SK-N-SH treated with all-trans-retinoic acid at 6 μM for 48 hours (cell line): Measurements from ENCODE around the gene MTUS2.

Experiments used
- BACH2 ChIP-seq: fragments of 250-450 bp; sonication (Bioruptor Pico); IDR thresholded peaks from 2 replicates; pipeline ENCODE4 v1.9.0; 2021; ENCODE audit warnings: mild to moderate bottlenecking, borderline replicate concordance
- CSDC2 ChIP-seq: fragments of 250-450 bp; sonication (Bioruptor Pico); IDR thresholded peaks from 2 replicates; pipeline ENCODE4 v1.5.0; 2020; ENCODE audit warnings: mild to moderate bottlenecking, moderate library complexity
- CSRNP3 ChIP-seq: fragments of 250-450 bp; sonication (Bioruptor Pico); IDR thresholded peaks from 2 replicates; pipeline ENCODE4 v1.5.1; 2021; ENCODE audit warnings: mild to moderate bottlenecking, moderate library complexity
- OSR1 ChIP-seq: fragments of 250-450 bp; sonication (Bioruptor Pico); IDR thresholded peaks from 2 replicates; pipeline ENCODE4 v1.8.0; 2022; ENCODE audit warnings: moderate library complexity, mild to moderate bottlenecking, inconsistent platforms
- PATZ1 ChIP-seq: fragments of 250-450 bp; sonication (Bioruptor Pico); IDR thresholded peaks from 2 replicates; pipeline ENCODE4 v1.8.0; 2020; ENCODE audit warnings: mild to moderate bottlenecking, moderate library complexity, borderline replicate concordance
- POU6F1 ChIP-seq: fragments of 250-450 bp; sonication (Bioruptor Pico); IDR thresholded peaks from 2 replicates; pipeline ENCODE4 v1.8.0; 2021; ENCODE audit warnings: low read depth, mild to moderate bottlenecking, moderate library complexity, borderline replicate concordance
- RARB ChIP-seq: fragments of 250-450 bp; sonication (Bioruptor Pico); IDR thresholded peaks from 2 replicates; pipeline ENCODE4 v1.8.0; 2021; ENCODE audit warnings: mild to moderate bottlenecking, moderate library complexity
- SNAI2 ChIP-seq: fragments of 250-450 bp; sonication (Bioruptor Pico); IDR thresholded peaks from 2 replicates; pipeline ENCODE4 v1.5.0; 2020; ENCODE audit warnings: mild to moderate bottlenecking, moderate library complexity
- TCF4 ChIP-seq: fragments of 250-450 bp; sonication (Bioruptor Pico); IDR thresholded peaks from 2 replicates; pipeline ENCODE4 v1.8.0; 2021; ENCODE audit warnings: mild to moderate bottlenecking, moderate library complexity, borderline replicate concordance
- TOX ChIP-seq: fragments of 250-450 bp; sonication (Bioruptor Pico); IDR thresholded peaks from 2 replicates; pipeline ENCODE4 v1.8.0; 2021; ENCODE audit warnings: mild to moderate bottlenecking, moderate library complexity, borderline replicate concordance
- ZC3H10 ChIP-seq: fragments of 250-450 bp; sonication (Bioruptor Pico); IDR thresholded peaks from 2 replicates; pipeline ENCODE4 v1.5.1; 2021; ENCODE audit warnings: mild to moderate bottlenecking, moderate library complexity
- ZFP3 ChIP-seq: fragments of 250-450 bp; sonication (Bioruptor Pico); IDR thresholded peaks from 2 replicates; pipeline ENCODE4 v1.5.0; 2020; ENCODE audit warnings: mild to moderate bottlenecking, moderate library complexity
- ZFP30 ChIP-seq: fragments of 450-650 bp; formaldehyde crosslinking; IDR thresholded peaks from 2 replicates; pipeline ENCODE4 v1.5.0; 2022; ENCODE audit warnings: mild to moderate bottlenecking, moderate library complexity
- ZNF8 ChIP-seq: fragments of 450-650 bp; formaldehyde crosslinking; IDR thresholded peaks from 2 replicates; pipeline ENCODE4 v1.5.0; 2020; ENCODE audit warnings: mild to moderate bottlenecking, moderate library complexity

GRCh38 chr13:29111446-29111845 lies 291.3 kb downstream of the MTUS2 start:
- TF ChIP-seq BACH2 (CRISPR knock-in tag) (no peak), CSDC2 (CRISPR knock-in tag) (no peak), POU6F1 (CRISPR knock-in tag) (no peak), ZNF8 (CRISPR knock-in tag) (no peak), ZC3H10 (no peak), PATZ1 (no peak), TCF4 (CRISPR knock-in tag) (no peak), TOX (no peak), ZFP3 (CRISPR knock-in tag) (no peak), ZFP30 (CRISPR knock-in tag) (no peak), SNAI2 (no peak), OSR1 (CRISPR knock-in tag) (no peak), RARB (CRISPR knock-in tag) (no peak), CSRNP3 (CRISPR knock-in tag) (no peak)
